Neural progenitor cell (in vitro differentiated cells): ENCODE results near the gene OR4D11.

ENCODE experiments used
- CTCF ChIP-seq: fragments of 200-600 bp; sonication (generic); IDR thresholded peaks from 2 replicates; pipeline ENCODE4 v1.5.1; 2017; ENCODE audit warnings: antibody characterized with exemption, mild to moderate bottlenecking
- EZH2 ChIP-seq: fragments of 200-600 bp; sonication (generic); IDR thresholded peaks from 2 replicates; pipeline ENCODE4 v1.6.1; 2017; ENCODE audit warnings: antibody characterized with exemption, mild to moderate bottlenecking, moderate library complexity
- EZH2phosphoT487 ChIP-seq: fragments of 200-600 bp; sonication (generic); IDR thresholded peaks from 2 replicates; pipeline ENCODE4 v1.6.1; 2017; ENCODE audit warnings: antibody characterized with exemption

GRCh38 chr11:59456661-59457060 lies 46.7 kb upstream of the OR4D11 start, which contains the start of gene OR4D6:
- TF ChIP-seq CTCF = no peak
- no peak for TF ChIP-seq EZH2
- TF ChIP-seq EZH2phosphoT487 = no peak
